GM23338 (cell line): ENCODE data around the gene HIVEP1. TPM values are rescaled to one million over a fixed set of nuclear protein-coding genes. Genes with fewer than 3 reads are reported as not detected.

Experiments
- ATAC-seq: fragments of 200-7000 bp; cut with Tn5 transposase; 3 replicates; pipeline ENCODE4 v1.9.1; 2020
- DNase-seq: peaks from one replicate; pipeline ENCODE4 v3.0.0-alpha.2; 2015; ENCODE audit warnings: low spot score
- H2AFZ ChIP-seq: fragments of 200-600 bp; sonication (generic); 2 replicates; pipeline ENCODE4 v1.8.0; 2016; ENCODE audit warnings: antibody characterized with exemption, mild to moderate bottlenecking, moderate library complexity
- H3F3A ChIP-seq: fragments of 200-600 bp; sonication (generic); replicated peaks from 2 replicates; pipeline ENCODE4 v1.8.0; 2017; ENCODE audit warnings: antibody characterized with exemption, mixed run types, low read depth
- H3K27ac ChIP-seq: fragments of 200-600 bp; sonication (generic); 2 replicates; pipeline ENCODE4 v1.6.1; 2016; ENCODE audit warnings: low read depth
- H3K27me3 ChIP-seq: fragments of 200-600 bp; sonication (generic); 2 replicates; pipeline ENCODE4 v1.8.0; 2016; ENCODE audit warnings: mild to moderate bottlenecking, mixed run types, moderate library complexity; ENCODE audit not compliant: insufficient read depth
- H3K36me3 ChIP-seq: fragments of 200-600 bp; sonication (generic); 2 replicates; pipeline ENCODE4 v1.8.0; 2016; ENCODE audit warnings: mild to moderate bottlenecking; ENCODE audit not compliant: insufficient read depth
- H3K4me1 ChIP-seq: fragments of 200-600 bp; sonication (generic); 2 replicates; pipeline ENCODE4 v1.8.0; 2016; ENCODE audit warnings: mild to moderate bottlenecking, moderate library complexity; ENCODE audit not compliant: insufficient read depth
- H3K4me2 ChIP-seq: fragments of 200-600 bp; sonication (generic); 2 replicates; pipeline ENCODE4 v1.7.1; 2017; ENCODE audit warnings: mixed run types
- H3K4me3 ChIP-seq: fragments of 200-600 bp; sonication (generic); 2 replicates; pipeline ENCODE4 v1.6.1; 2016; ENCODE audit warnings: mixed run types
- H3K79me2 ChIP-seq: fragments of 200-600 bp; sonication (generic); replicated peaks from 2 replicates; pipeline ENCODE4 v1.8.0; 2017; ENCODE audit warnings: mild to moderate bottlenecking; ENCODE audit not compliant: insufficient read depth
- H3K9me2 ChIP-seq: fragments of 200-600 bp; sonication (generic); 2 replicates; pipeline ENCODE4 v1.8.0; 2017; ENCODE audit not compliant: insufficient read depth
- H4K20me1 ChIP-seq: fragments of 200-600 bp; sonication (generic); replicated peaks from 2 replicates; pipeline ENCODE4 v1.8.0; 2017; ENCODE audit warnings: mild to moderate bottlenecking; ENCODE audit not compliant: insufficient read depth
- H3K27ac Mint-ChIP-seq: 2 replicates; pipeline ENCODE4 v1.8.0; 2020; ENCODE audit warnings: inconsistent platforms, mild to moderate bottlenecking, moderate library complexity, mixed read lengths
- H3K27me3 Mint-ChIP-seq: 3 replicates; pipeline ENCODE4 v1.8.0; 2022; ENCODE audit warnings: low read depth, mild to moderate bottlenecking, moderate library complexity, mixed read lengths, inconsistent platforms; ENCODE audit not compliant: insufficient read depth, poor library complexity
- H3K36me3 Mint-ChIP-seq: 3 replicates; pipeline ENCODE4 v1.8.0; 2021; ENCODE audit warnings: low read depth, mild to moderate bottlenecking, inconsistent platforms, moderate library complexity, mixed read lengths
- H3K4me1 Mint-ChIP-seq: 3 replicates; pipeline ENCODE4 v1.8.0; 2020; ENCODE audit warnings: mild to moderate bottlenecking, inconsistent platforms, mixed read lengths
- H3K4me3 Mint-ChIP-seq: 3 replicates; pipeline ENCODE4 v1.8.0; 2021; ENCODE audit warnings: moderate library complexity, mild to moderate bottlenecking, inconsistent platforms, mixed read lengths
- H3K9me3 Mint-ChIP-seq: 3 replicates; pipeline ENCODE4 v1.8.0; 2020; ENCODE audit warnings: moderate library complexity, mild to moderate bottlenecking, inconsistent platforms, mixed read lengths
- CREB1 ChIP-seq: fragments of 250-450 bp; sonication (Bioruptor Pico); IDR thresholded peaks from 2 replicates; pipeline ENCODE4 v1.5.0; 2020; ENCODE audit warnings: low read depth, mild to moderate bottlenecking, moderate library complexity
- CTCF ChIP-seq, 2 experiments: fragments of 200-600 bp in 1 of 2; sonication (generic) in 1 of 2; conservative IDR thresholded peaks; 2 replicates each; pipeline versions ENCODE4 v1.5.1 to v1.6.1; 2016 to 2017; ENCODE audit warnings: antibody characterized with exemption in 2 of 2, low read depth in 2 of 2, mild to moderate bottlenecking in 2 of 2, moderate library complexity in 1 of 2
- ETS1 ChIP-seq: IDR thresholded peaks from 2 replicates; pipeline ENCODE4 v1.6.1; 2016; ENCODE audit warnings: antibody characterized with exemption
- EZH2phosphoT487 ChIP-seq: fragments of 200-600 bp; sonication (generic); IDR thresholded peaks from one replicate; pipeline ENCODE4 v1.8.1; 2018; ENCODE audit warnings: antibody characterized with exemption; ENCODE audit not compliant: unreplicated experiment
- JUNB ChIP-seq: IDR thresholded peaks from one replicate; pipeline ENCODE4 v1.6.1; 2016; ENCODE audit warnings: antibody characterized with exemption; ENCODE audit not compliant: unreplicated experiment
- POLR2AphosphoS5 ChIP-seq: IDR thresholded peaks from 2 replicates; pipeline ENCODE4 v1.6.1; 2016; ENCODE audit warnings: antibody characterized with exemption, low read depth
- STAT1 ChIP-seq: IDR thresholded peaks from one replicate; pipeline ENCODE4 v1.6.1; 2016; ENCODE audit warnings: antibody characterized with exemption; ENCODE audit not compliant: unreplicated experiment
- ZNF114 ChIP-seq: fragments of 250-450 bp; sonication (Bioruptor Pico); IDR thresholded peaks from 2 replicates; pipeline ENCODE4 v1.5.0; 2020; ENCODE audit warnings: mild to moderate bottlenecking, moderate library complexity
- polyA plus RNA-seq: library from polyadenylated mRNA; unstranded; fragments of >200 nt; fragmentation: Nextera tagmentation; extraction: Ambion mirVana; gene quantifications from 2 replicates; pipeline ENCODE4 v1.2.1, GENCODE V29; 2016
- total RNA-seq: library from RNA; depleted of rRNA; stranded (reverse); fragments of >200 nt; shearing (Covaris generic); gene quantifications from 2 replicates; pipeline ENCODE4 v1.2.3, GENCODE V29; 2014

The HIVEP1 gene
- total and polyA plus RNA-seq, 2 experiments from 2014 or later = 10.1 to 21.7 TPM

- peak overlapping the region; percentile 94 for H3K27ac Mint-ChIP-seq
- peak overlapping the region; percentile 95 for H3K4me3 ChIP-seq
- H3K4me1 ChIP-seq = peaks cover 22% of the 10 kb centered on the region
- no peaks in the 10 kb centered on the region for H3K36me3 ChIP-seq
- no peaks in the 10 kb centered on the region for H4K20me1 ChIP-seq
- peak; percentile 8 for ATAC-seq
- peak overlapping the region; percentile 94 for H3K4me2 ChIP-seq
- TF ChIP-seq ETS1 = 0 out of 2 replicates have a peak, but pooled peaks have one; percentile 27
- peak; percentile 66 for TF ChIP-seq POLR2AphosphoS5
- no peak for TF ChIP-seq STAT1
- H3K79me2 ChIP-seq = peaks cover 8% of the 10 kb centered on the region
- H3K9me3 Mint-ChIP-seq = 0 out of 3 replicates have a peak, but pooled peaks cover 4% of the 10 kb centered on the region
- peak overlapping the region; percentile 92 for H3K4me3 Mint-ChIP-seq
- H3K27me3 Mint-ChIP-seq = peaks cover 9% of the 10 kb centered on the region
- H3K4me1 Mint-ChIP-seq = peaks cover 18% of the 10 kb centered on the region
- no peaks in the 10 kb centered on the region for H3K9me2 ChIP-seq
- peaks cover 15% of the 10 kb centered on the region for H3K27me3 ChIP-seq
- peaks cover 15% of the 10 kb centered on the region; the same call in 1 of the 2 replicates for H3F3A ChIP-seq
- no peaks in the 10 kb centered on the region for H3K36me3 Mint-ChIP-seq
- peak overlapping the region; percentile 93 for H3K27ac ChIP-seq
- DNase-seq = peak; percentile 89
- peak overlapping the region; percentile 97 for H2AFZ ChIP-seq
Measured at GRCh38 chr6:12008366-12009179, 3.5 kb upstream of the HIVEP1 start.

GRCh38 chr6:12009180-12009685 lies 2.9 kb upstream of the HIVEP1 start:
- Histone ChIP-seq H3K27ac (no peak overlapping the region), H3K27me3 (peaks cover 15% of the 10 kb centered on the region), H3K4me1 (peaks cover 28% of the 10 kb centered on the region), H4K20me1 (no peaks in the 10 kb centered on the region), H3K9me2 (no peaks in the 10 kb centered on the region), H3K36me3 (no peaks in the 10 kb centered on the region), H2AFZ (0 out of 2 replicates have a peak overlapping the region, but pooled peaks have one; percentile 65), H3K4me3 (peak overlapping the region; percentile 95), H3F3A (peaks cover 15% of the 10 kb centered on the region; the same call in 1 of the 2 replicates), H3K79me2 (peaks cover 14% of the 10 kb centered on the region), H3K4me2 (peak overlapping the region; percentile 92)
- Mint-ChIP-seq H3K4me3 (peak overlapping the region; percentile 89), H3K36me3 (peaks cover 6% of the 10 kb centered on the region; the same call in 2 of the 3 replicates), H3K27ac (no peak overlapping the region), H3K27me3 (peaks cover 9% of the 10 kb centered on the region), H3K4me1 (peaks cover 18% of the 10 kb centered on the region), H3K9me3 (0 out of 3 replicates have a peak, but pooled peaks cover 4% of the 10 kb centered on the region)
- TF ChIP-seq ZNF114 (CRISPR knock-in tag) = no peak
- TF ChIP-seq JUNB = no peak
- no peak for TF ChIP-seq CTCF (conservative IDR thresholded peaks at IDR 0.05; ENCODE audit: low read depth in 2 of 2)
- no peak for TF ChIP-seq EZH2phosphoT487
- no peak for TF ChIP-seq CREB1
- no peak for DNase-seq
- no peak for ATAC-seq
